CD1c-positive myeloid dendritic cell (primary cell): ENCODE data around the gene INPP4B.
A peak's percentile ranks its signal among the peaks of the same experiment; 100 is the strongest.

Experiments
- DNase-seq: peaks from one replicate; pipeline ENCODE4 v3.0.0-alpha.2; 2016; ENCODE audit errors: extremely low spot score

INPP4B gene

GRCh38 chr4:142377342-142378091 is 468.6 kb downstream of the INPP4B start:
- DNase-seq = no peak

- DNase-seq = no peak
Measured at GRCh38 chr4:142376204-142376603, 469.9 kb downstream of the INPP4B start.

GRCh38 chr4:142373610-142374009 is 472.5 kb downstream of the INPP4B start:
- DNase-seq = no peak

GRCh38 chr4:142372530-142373260 is 473.4 kb downstream of the INPP4B start:
- no peak for DNase-seq

GRCh38 chr4:142369141-142369540 is 477.0 kb downstream of the INPP4B start:
- DNase-seq = no peak

- DNase-seq = no peak
Measured at GRCh38 chr4:142367418-142368180, 478.5 kb downstream of the INPP4B start.

- DNase-seq = no peak
Measured at GRCh38 chr4:142366769-142367181, 479.3 kb downstream of the INPP4B start.

GRCh38 chr4:142365391-142365790 is 480.7 kb downstream of the INPP4B start:
- no peak for DNase-seq

GRCh38 chr4:142363686-142364085 is 482.4 kb downstream of the INPP4B start:
- DNase-seq = no peak

GRCh38 chr4:142361981-142362380 is 484.1 kb downstream of the INPP4B start:
- DNase-seq = no peak

GRCh38 chr4:142360657-142361056 is 485.4 kb downstream of the INPP4B start:
- DNase-seq = no peak

- no peak for DNase-seq
Measured at GRCh38 chr4:142358656-142359055, 487.4 kb downstream of the INPP4B start.

- DNase-seq = no peak
Measured at GRCh38 chr4:142356801-142357200, 489.3 kb downstream of the INPP4B start.

GRCh38 chr4:142356118-142356759 is 489.9 kb downstream of the INPP4B start:
- DNase-seq = no peak

GRCh38 chr4:142355421-142355930 is 490.6 kb downstream of the INPP4B start:
- DNase-seq = no peak

- DNase-seq = peak; percentile 23
Measured at GRCh38 chr4:142354794-142355420, 491.2 kb downstream of the INPP4B start.

- no peak for DNase-seq
Measured at GRCh38 chr4:142354041-142354440, 492.1 kb downstream of the INPP4B start.

- DNase-seq = peak; percentile 64
Measured at GRCh38 chr4:142353149-142353738, 492.9 kb downstream of the INPP4B start.

- DNase-seq = no peak
Measured at GRCh38 chr4:142352712-142353111, 493.4 kb downstream of the INPP4B start.

GRCh38 chr4:142351958-142352357 is 494.1 kb downstream of the INPP4B start:
- no peak for DNase-seq

- DNase-seq = no peak
Measured at GRCh38 chr4:142350871-142351270, 495.2 kb downstream of the INPP4B start.
